GM18870 (cell line): ENCODE data around the gene CLK2.

Experiments used
- ATAC-seq: cut with Tn5 transposase; IDR thresholded peaks from one replicate; pipeline ENCODE4 v1.9.1; 2021; ENCODE audit warnings: moderate library complexity; ENCODE audit not compliant: unreplicated experiment

Gene CLK2

GRCh38 chr1:155273343-155274245 is at the start of gene CLK2:
TSS of gene CLK2 (minus strand) at chr1:155273504. CDS start at chr1:155270977, 2,527 bp downstream.
- peak; percentile 42 for ATAC-seq

GRCh38 chr1:155322571-155322952 is 49.3 kb upstream of the CLK2 start:
- ATAC-seq: no peak

- no peak for ATAC-seq
These were observed 48.6 kb upstream of the CLK2 start for GRCh38 chr1:155321639-155322503.

GRCh38 chr1:155320661-155321617 is 47.6 kb upstream of the CLK2 start, which contains the start of gene RUSC1:
TSS of gene RUSC1 (plus strand) at chr1:155320894. CDS start at chr1:155321774, 880 bp downstream.
- ATAC-seq: no peak

GRCh38 chr1:155320252-155320651 is 46.9 kb upstream of the CLK2 start:
- ATAC-seq: no peak

GRCh38 chr1:155319536-155319935 is 46.2 kb upstream of the CLK2 start:
- ATAC-seq: no peak

- no peak for ATAC-seq
These were observed 44.8 kb upstream of the CLK2 start for GRCh38 chr1:155318082-155318481.

GRCh38 chr1:155316922-155317321 is 43.6 kb upstream of the CLK2 start:
- no peak for ATAC-seq

GRCh38 chr1:155313261-155313660 is 40.0 kb upstream of the CLK2 start:
- ATAC-seq: no peak

GRCh38 chr1:155309423-155310021 is 36.2 kb upstream of the CLK2 start:
- ATAC-seq: no peak

GRCh38 chr1:155308493-155309422 is 35.5 kb upstream of the CLK2 start, which contains the start of gene FDPS:
TSS of gene FDPS (plus strand) at chr1:155308866. CDS start at chr1:155309790, 924 bp downstream.
- ATAC-seq: peak; percentile 87

GRCh38 chr1:155307247-155307740 is 34.0 kb upstream of the CLK2 start:
- no peak for ATAC-seq

- no peak for ATAC-seq
These were observed 32.6 kb upstream of the CLK2 start for GRCh38 chr1:155305881-155306391.

GRCh38 chr1:155304558-155305063 is 31.3 kb upstream of the CLK2 start:
- ATAC-seq: no peak

GRCh38 chr1:155301342-155301841 is 28.1 kb upstream of the CLK2 start, which contains the start of gene PKLR:
TSS of gene PKLR (minus strand) at chr1:155301438. CDS start at chr1:155301395, 43 bp downstream.
- ATAC-seq: no peak

- no peak for ATAC-seq
These were observed 27.4 kb upstream of the CLK2 start for GRCh38 chr1:155300553-155301329.

GRCh38 chr1:155300024-155300423 is 26.7 kb upstream of the CLK2 start:
- no peak for ATAC-seq
